ENCODE data around the gene GANC.
"Not testable (repeated sequence)": the region's sequence is repeated elsewhere in the genome, so short reads cannot be mapped to it uniquely, and the experiment has no call there.

Gene GANC

GRCh38 chr15:42329992-42330391 is 57.0 kb downstream of the GANC start:
- TF ChIP-seq, protein P1, sequence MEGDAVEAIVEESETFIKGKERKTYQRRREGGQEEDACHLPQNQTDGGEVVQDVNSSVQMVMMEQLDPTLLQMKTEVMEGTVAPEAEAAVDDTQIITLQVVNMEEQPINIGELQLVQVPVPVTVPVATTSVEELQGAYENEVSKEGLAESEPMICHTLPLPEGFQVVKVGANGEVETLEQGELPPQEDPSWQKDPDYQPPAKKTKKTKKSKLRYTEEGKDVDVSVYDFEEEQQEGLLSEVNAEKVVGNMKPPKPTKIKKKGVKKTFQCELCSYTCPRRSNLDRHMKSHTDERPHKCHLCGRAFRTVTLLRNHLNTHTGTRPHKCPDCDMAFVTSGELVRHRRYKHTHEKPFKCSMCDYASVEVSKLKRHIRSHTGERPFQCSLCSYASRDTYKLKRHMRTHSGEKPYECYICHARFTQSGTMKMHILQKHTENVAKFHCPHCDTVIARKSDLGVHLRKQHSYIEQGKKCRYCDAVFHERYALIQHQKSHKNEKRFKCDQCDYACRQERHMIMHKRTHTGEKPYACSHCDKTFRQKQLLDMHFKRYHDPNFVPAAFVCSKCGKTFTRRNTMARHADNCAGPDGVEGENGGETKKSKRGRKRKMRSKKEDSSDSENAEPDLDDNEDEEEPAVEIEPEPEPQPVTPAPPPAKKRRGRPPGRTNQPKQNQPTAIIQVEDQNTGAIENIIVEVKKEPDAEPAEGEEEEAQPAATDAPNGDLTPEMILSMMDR (conservative IDR thresholded peaks at IDR 0.05; ENCODE audit: low read depth, low read length), result no peak
- H3K4me3 ChIP-seq (ENCODE audit: low read length), result no peak overlapping the region

DNA sequence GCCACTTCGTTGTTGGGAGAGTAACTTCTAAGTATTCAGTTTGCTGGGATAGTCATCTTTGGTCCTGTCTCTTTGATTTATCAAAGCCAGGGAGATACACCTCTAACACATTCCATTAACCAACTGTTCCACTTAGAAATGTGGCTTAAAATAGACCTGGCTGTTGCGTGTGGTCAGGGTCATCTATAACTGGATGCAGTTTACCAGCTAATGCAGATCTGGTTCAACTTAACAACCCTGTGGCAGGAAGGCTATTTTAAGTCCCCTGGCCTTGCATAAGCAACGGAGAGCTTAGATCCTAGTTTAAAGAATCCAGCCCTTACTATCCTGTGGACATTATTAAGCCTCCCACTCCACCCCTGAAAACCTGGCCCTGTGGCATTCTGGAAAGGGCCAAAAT is 58.2 kb downstream of the GANC start:
- no peak overlapping the region for H3K4me3 ChIP-seq (ENCODE audit: low read length)
- no peak for DNase-seq (ENCODE audit: low read depth)
- TF ChIP-seq, protein P1 (conservative IDR thresholded peaks at IDR 0.05; ENCODE audit: low read depth, low read length), result no peak

More at GRCh38 chr15:42329992-42330391, 57.0 kb downstream of the GANC start:
- no peak for DNase-seq (ENCODE audit: low read depth)

- H3K4me3 ChIP-seq (ENCODE audit: low read length), result no peak overlapping the region
- TF ChIP-seq, protein P1 (conservative IDR thresholded peaks at IDR 0.05; ENCODE audit: low read depth, low read length), result no peak
- no peak for DNase-seq (ENCODE audit: low read depth)
Observed at GRCh38 chr15:42332331-42332730, 59.3 kb downstream of the GANC start.

DNA sequence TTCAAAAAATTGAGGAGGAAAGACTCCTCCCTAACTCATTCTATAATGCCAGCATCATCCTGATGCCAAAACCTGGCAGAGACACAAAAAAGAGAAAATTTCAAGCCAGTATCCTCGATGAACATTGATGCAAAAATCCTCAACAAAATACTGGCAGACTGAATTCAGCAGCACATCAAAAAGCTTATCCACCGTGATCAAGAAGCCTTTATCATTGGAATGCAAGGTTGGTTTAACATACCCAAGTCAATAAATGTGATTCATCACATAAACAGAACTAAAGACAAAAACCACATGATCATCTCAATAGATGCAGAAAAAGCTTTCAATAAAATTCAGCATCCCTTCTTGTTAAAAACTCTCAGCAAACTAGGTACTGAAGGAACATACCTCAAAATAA is 62.1 kb downstream of the GANC start:
- no peak for DNase-seq (ENCODE audit: low read depth)
- TF ChIP-seq, protein P1 (conservative IDR thresholded peaks at IDR 0.05; ENCODE audit: low read depth, low read length), result no peak
- H3K4me3 ChIP-seq (ENCODE audit: low read length), result no peak overlapping the region

- DNase-seq (ENCODE audit: low read depth); H3K4me3 ChIP-seq (ENCODE audit: low read length): not testable (repeated sequence)
Observed at GRCh38 chr15:42336650-42337049, 63.6 kb downstream of the GANC start.

- DNase-seq (ENCODE audit: low read depth); H3K4me3 ChIP-seq (ENCODE audit: low read length): not testable (repeated sequence)
Observed at GRCh38 chr15:42337104-42337503, 64.1 kb downstream of the GANC start.

DNA sequence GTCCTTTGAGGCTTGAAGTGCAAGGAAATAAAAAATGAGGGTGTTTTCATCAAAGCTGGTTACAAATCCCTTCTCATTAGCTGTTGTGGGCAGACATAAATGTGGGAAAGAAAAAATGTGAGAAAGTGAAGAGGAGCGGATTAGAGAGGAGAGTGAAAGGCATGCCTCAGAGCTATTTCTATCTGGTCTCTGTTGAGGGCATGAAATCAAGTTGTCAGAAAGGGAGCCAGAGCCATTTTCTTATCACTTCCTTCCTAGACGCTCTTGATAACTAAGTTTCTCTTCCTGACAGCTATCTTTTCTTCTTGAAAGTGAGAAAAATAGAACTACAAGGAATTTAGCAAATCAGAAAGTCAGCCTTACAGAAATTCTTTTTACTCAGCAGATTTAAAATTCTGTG is 65.5 kb downstream of the GANC start:
- TF ChIP-seq, protein P1 (conservative IDR thresholded peaks at IDR 0.05; ENCODE audit: low read depth, low read length), result no peak
- DNase-seq (ENCODE audit: low read depth), result no peak
- H3K4me3 ChIP-seq (ENCODE audit: low read length), result no peak overlapping the region

- no peak for DNase-seq (ENCODE audit: low read depth)
- TF ChIP-seq, protein P1 (conservative IDR thresholded peaks at IDR 0.05; ENCODE audit: low read depth, low read length), result no peak
Observed at GRCh38 chr15:42343596-42344232, 70.7 kb downstream of the GANC start.

More at GRCh38 chr15:42343596-42344232, 70.7 kb downstream of the GANC start:
- H3K4me3 ChIP-seq (ENCODE audit: low read length), result no peak overlapping the region
